NCI-H2196 treated with DMSO at 0.1 percent for 48 hours (cell line): Measurements from ENCODE around the gene EOLA1.
"Not testable (repeated sequence)": the region's sequence is repeated elsewhere in the genome, so short reads cannot be mapped to it uniquely, and the experiment has no call there.

Experiments used
- DNase-seq: peaks from one replicate; lab custom pipeline; 2025; ENCODE audit not compliant: unreplicated experiment; lab: John Stamatoyannopoulos, UW

The EOLA1 gene

DNA sequence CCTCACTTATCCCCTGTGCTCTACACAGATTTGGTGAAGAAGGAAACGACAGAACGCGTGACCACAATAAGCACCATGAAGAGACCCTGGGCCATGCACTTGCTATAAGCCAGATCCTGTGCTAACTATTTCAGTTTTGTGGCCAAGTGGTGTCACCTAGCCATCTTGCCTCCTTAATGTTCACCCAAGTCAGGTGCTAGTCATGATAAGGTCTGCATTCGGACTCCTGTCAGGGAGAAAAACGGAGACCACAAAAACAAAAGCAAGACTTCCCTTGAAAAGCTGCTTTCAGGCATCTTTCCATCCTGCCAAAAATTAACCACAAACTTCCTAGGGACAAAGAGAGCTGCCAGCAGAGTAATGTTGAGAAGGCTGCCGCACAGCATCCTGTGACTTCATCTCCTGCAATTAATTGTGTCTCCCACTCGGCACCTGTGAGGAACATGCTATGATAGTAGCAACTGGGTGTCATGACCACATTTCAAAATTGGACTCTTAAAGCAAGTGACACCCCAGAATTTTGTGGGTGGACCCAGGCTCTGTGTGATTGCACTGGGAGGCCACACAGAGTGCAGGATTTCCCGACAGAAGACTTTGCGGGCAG, 26.9 kb upstream of the EOLA1 start:
- DNase-seq: no peak

DNA sequence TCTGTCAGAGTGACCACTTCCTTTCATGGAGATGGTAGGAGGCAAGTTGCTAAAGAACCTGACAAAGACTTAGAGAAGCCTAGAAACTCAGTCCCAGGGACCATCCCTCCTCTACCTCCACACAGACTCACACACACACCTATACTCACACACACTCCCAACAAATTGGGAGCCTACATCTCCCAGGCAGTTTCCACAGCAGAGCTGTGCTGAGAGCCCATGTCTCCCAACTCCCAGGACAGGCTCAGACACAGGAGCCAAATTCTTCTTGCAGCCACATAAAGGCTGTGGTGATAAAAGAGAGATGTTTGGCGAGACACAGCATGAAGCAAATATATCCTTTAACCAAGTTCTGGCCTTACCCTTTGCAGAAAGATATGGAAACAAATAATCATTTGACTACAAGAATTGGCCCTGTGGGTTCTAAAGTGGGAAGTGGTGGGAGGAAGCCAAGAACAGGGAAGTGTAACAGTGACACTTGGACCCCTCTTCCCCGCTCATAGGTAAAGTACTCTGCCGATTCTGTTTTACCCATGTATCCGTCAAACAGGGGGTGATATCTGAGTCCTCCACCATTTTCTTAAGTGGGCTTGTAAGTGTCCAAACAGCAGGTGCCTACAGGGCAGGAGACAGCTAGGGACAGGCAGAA, 24.7 kb upstream of the EOLA1 start:
- no peak for DNase-seq

DNA sequence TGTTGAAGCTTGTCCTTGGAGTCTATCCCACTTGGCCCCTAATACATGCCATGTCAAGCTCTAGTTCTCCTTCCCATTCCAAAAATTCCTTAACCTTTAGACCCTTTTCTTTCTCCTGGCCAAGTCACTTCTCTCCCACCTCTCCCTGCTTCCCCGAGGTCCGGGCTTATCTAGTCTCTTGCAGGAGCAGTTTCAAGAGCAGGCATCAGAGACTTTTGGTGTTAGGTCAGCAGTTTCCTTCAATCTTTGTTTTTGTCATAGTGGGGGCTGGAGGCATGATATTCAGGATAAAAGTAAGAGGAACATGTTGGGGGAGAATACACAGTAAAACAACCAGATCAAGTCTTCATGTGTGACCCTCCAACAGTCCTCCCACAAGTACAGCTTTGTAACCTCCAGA, 24.2 kb upstream of the EOLA1 start:
- no peak for DNase-seq

- no peak for DNase-seq
These were observed 23.5 kb upstream of the EOLA1 start for GRCh38 chrX:149517308-149517707.

DNA sequence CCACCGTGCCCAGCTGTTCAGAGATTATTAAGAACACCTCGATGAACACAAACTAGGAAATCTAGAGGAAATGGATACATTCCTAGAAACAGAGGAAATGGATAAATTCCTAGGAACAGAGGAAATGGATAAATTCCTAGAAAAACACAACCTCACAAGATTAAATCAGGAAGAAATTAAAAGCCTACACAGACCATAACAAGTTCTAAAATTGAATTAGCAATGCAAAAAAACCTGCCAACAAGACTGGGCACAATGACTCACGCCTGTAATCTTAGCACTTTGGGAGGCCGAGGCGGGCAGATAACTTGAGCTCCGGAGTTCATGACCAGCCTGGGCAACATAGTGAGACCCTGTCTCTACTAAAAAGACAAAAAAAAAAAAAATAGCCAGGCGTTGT, 22.6 kb upstream of the EOLA1 start:
- no peak for DNase-seq

- DNase-seq: not testable (repeated sequence)
These were observed 20.1 kb upstream of the EOLA1 start for GRCh38 chrX:149520636-149521277.

DNA sequence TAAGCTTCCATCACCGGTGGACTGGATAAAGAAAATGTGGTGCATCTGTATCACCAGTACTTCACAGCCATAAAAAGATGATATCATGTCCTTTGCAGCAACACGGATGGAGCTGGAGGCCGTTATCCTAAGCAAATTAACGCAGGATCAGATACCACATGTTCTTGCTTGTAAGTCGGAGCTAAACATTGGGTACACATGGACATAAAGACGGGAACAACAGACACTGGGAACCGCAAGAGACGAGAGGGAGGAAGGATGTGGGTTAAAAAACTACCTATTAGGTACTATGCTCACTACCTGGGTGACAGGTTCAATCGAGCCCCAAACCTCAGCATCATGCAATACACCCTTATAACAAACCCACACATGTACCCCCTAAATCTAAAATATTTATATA, 19.4 kb upstream of the EOLA1 start:
- no peak for DNase-seq

DNA sequence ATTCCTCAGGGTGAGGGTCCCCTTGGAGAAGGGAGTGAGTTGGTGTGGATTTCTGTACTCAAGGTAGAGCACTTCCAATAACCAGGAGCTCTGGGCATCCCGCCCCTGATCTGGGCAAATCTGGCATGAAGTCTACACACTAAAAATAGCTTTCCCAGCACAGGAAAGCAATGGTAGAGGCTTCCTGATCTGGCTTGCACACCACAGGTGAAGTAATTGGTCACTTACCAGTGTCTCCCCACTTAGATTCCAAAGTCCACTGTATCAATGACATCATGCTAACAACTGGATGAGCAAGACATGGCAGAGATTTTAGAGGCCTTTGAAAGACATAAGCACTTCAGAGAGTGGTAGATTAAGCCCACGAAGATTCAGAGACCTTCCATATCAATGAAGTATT, 17.9 kb upstream of the EOLA1 start:
- no peak for DNase-seq

GRCh38 chrX:149525389-149525788, 15.4 kb upstream of the EOLA1 start:
- DNase-seq: not testable (repeated sequence)

- not testable (repeated sequence) for DNase-seq
These were observed 14.9 kb upstream of the EOLA1 start for GRCh38 chrX:149525903-149526302.

- DNase-seq: not testable (repeated sequence)
These were observed 14.3 kb upstream of the EOLA1 start for GRCh38 chrX:149526318-149527033.

DNA sequence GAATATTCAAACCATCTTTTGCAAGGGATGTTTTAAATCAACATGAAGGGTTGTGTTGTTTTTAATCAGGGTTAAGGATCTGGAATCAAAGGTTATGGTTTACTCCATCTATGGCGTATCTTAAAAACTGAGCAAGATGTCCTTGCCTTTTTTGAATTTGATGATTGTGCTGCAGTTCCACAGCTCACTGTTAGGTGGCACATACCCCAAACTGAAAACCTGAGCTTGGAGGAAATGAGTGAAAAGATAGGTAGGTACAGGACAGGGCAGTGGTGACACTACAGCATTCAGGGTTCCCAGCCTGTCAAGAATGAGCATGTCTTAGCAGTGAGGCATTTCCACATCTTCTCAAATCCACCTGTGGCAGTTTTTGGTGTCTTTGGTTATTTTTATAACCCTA, 13.1 kb upstream of the EOLA1 start:
- no peak for DNase-seq

DNA sequence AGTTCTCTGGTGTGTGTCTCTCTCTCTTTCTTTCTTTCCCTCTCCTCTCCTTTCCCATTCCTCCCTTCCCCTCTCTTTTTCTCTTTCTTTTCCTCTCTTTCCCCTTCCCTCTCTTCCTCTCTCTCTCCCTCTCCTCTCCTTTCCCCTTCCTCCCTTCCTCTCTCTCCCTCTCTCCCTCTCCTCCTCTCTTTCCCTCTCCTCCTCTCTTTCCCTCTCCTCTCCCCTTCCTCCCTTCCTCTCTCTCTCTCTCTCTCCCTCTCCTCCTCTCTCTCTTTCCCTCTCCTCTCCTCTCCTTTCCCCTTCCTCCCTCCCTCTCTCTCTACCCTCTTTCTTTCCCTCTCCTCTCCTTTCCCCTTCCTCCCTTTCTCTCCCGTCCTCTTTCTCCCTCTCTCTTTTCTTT, 12.4 kb upstream of the EOLA1 start:
- no peak for DNase-seq

DNA sequence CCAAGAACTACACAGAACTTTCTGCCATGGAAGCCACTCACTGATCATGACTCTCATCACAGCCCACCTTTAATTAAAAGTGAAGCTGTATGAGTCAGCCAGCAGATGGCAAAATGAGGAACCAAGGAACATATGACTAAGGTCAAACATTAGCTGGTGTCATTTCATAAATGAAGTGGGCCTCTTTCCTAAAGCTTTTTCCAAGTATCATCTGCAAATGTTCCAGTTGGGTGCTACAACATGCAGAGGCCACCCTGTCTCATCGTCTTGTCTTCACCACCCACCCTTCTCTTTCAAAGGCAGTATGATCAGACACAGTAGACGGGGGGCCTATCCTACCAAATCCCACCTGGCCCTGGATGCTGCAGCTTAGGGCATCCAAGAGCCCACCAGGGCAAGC, 9.2 kb upstream of the EOLA1 start:
- no peak for DNase-seq

- DNase-seq: not testable (repeated sequence)
These were observed 7.9 kb upstream of the EOLA1 start for GRCh38 chrX:149532868-149533267.

- not testable (repeated sequence) for DNase-seq
These were observed 6.8 kb upstream of the EOLA1 start for GRCh38 chrX:149533999-149534398.

DNA sequence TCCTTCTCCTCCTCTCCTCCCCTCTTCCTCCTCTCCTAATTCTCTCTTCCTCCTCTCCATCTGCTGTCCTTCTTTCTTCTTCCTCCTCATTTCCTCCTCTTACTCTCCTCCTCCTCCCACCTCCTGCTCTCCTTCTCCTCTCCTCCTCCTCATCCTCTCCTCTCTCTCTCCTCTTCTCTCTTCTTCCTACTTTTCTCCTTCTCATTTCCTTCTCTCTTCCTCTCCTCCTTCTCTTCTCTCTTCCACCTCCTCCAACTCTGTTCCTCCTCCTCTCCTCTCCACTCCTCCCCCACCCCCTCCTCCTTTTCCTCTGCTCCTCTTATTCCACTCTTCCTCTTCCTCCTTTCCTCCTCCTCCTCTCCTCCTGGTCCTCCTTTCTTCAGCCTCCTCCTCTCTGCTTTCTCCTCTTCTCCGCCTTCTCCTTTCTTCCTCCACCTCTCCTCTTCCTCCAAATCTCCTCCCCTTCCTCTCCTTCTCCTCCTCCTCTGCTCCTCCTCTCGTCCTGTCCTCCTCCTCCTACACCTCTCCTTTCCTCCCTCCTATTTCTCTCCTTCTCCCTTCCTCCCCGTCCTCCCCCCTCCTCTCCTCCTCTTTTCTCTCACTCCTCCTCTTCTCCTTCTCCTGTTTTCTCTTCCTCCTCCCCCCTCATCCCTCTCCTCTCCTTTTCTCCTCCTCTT, 5.7 kb upstream of the EOLA1 start:
- not testable (repeated sequence) for DNase-seq

GRCh38 chrX:149537474-149537873, 3.3 kb upstream of the EOLA1 start:
- DNase-seq: not testable (repeated sequence)

DNA sequence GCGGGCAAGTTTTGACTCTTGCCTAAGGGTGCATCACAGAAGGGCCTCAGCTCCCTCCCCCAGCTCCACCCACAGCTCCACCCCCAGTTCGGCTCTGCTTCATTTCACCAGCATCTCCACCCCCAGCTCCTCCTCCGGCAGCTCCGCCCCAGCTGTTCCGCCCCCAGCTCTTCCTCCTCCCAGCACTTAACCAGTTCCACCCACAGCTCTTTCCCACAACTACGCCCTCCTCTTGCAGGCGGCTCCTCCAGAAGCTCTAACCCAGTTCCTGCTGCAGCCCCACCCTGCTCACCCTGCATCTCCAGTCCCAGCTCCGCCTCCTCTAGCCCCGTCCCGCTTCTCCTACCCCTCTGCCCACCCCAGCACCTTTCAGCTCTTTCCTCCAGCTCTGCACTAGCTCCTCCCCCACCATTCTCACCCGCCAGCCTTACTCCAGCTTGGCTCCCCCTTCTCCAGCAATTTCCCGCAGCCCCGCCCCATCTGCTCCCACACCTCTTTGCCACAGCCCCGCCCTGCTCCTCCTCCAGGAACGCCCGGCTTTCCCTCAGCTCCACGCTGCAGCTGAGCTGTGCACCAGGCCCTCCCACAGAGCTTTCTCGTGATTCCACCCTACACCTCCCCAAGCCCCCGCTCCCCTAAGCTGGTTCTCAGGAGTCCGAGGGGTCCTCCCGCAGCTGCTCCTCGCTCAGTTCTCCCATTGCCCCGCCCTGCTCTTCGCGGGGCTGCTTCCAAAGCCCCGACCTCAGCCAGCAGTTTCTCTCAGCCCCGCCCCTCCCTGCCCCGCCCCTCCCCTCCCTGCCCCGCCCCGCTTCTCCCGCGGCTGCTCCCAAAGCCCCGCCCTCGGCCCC, 1.3 kb upstream of the EOLA1 start:
- DNase-seq: peak; percentile 86

DNA sequence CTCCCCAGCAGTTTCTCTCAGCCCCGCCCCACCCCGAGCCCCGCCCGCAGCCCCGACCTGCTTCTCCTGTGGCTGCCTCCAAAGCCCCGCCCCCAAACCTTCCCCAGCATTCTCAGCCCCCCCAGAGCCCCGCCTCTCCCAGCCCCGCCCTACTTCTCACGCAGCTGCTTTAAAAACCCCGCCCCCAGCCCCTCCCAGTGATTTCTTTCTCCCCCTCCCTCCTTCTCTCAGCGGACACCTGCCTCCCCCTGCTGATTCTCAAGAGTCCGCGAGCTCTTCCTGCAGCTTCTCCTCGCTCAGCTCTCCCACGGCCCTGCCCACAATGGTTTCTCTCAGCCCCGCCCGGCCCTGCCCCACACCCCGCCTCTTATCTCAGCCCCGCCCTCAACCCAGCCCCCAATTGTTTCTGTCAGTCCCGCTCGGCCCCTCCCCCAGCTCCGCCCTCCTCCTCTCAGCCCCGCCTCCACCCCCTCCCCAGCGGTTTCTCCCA, 636 bp upstream of the EOLA1 start:
- DNase-seq: peak; percentile 86
